Osteoblast (primary cell): ENCODE data around the gene CRAMP1. TPM values are rescaled to one million over a fixed set of nuclear protein-coding genes. Genes with fewer than 3 reads are reported as not detected.
"Not testable (repeated sequence)": the region's sequence is repeated elsewhere in the genome, so short reads cannot be mapped to it uniquely, and the experiment has no call there.

ENCODE experiments used
- DNase-seq: peaks from one replicate; pipeline ENCODE4 v3.0.0; 2011; ENCODE audit warnings: low spot score, mixed read lengths; ENCODE audit not compliant: insufficient read length; ENCODE audit errors: missing footprints
- H2AFZ ChIP-seq: 2 replicates; pipeline ENCODE4 v1.6.0; 2011; ENCODE audit warnings: mild to moderate bottlenecking, low read length
- H3K27ac ChIP-seq: 2 replicates; pipeline ENCODE4 v1.5.1; 2011; ENCODE audit warnings: mild to moderate bottlenecking, low read depth, low read length, moderate library complexity
- H3K27me3 ChIP-seq: 2 replicates; pipeline ENCODE4 v1.6.0; 2012; ENCODE audit warnings: mild to moderate bottlenecking, control low read depth, inconsistent platforms, low read length, moderate library complexity; ENCODE audit not compliant: insufficient read depth
- H3K36me3 ChIP-seq: 2 replicates; pipeline ENCODE4 v1.5.1; 2011; ENCODE audit warnings: mild to moderate bottlenecking, low read length, control low read depth, moderate library complexity; ENCODE audit not compliant: insufficient read depth
- H3K4me1 ChIP-seq: 2 replicates; pipeline ENCODE4 v1.5.1; 2011; ENCODE audit warnings: mild to moderate bottlenecking, low read length, control low read depth, moderate library complexity; ENCODE audit not compliant: insufficient read depth
- H3K4me2 ChIP-seq: 2 replicates; pipeline ENCODE4 v1.6.0; 2011; ENCODE audit warnings: mild to moderate bottlenecking, low read length; ENCODE audit not compliant: insufficient read depth
- H3K4me3 ChIP-seq: fragments of 200-600 bp; sonication (generic); 3 replicates; pipeline ENCODE4 v1.5.1; 2012; ENCODE audit warnings: mild to moderate bottlenecking, low read length, inconsistent platforms; ENCODE audit not compliant: insufficient read depth
- H3K79me2 ChIP-seq: 2 replicates; pipeline ENCODE4 v1.6.0; 2012; ENCODE audit warnings: mild to moderate bottlenecking, low read length, control low read depth, inconsistent platforms; ENCODE audit not compliant: insufficient read depth
- H3K9me3 ChIP-seq: 2 replicates; pipeline ENCODE4 v1.5.1; 2011; ENCODE audit warnings: low read depth, low read length, control low read depth
- H4K20me1 ChIP-seq: 2 replicates; pipeline ENCODE4 v1.6.0; 2012; ENCODE audit warnings: mild to moderate bottlenecking, low read length, control low read depth; ENCODE audit not compliant: insufficient read depth
- CTCF ChIP-seq: IDR thresholded peaks from 2 replicates; pipeline ENCODE4 v1.5.1; 2011; ENCODE audit warnings: mild to moderate bottlenecking, low read depth, low read length, moderate library complexity; ENCODE audit errors: extremely low read depth
- total RNA-seq: library from RNA; depleted of rRNA; stranded (reverse); fragments of >200 nt; gene quantifications from 2 replicates; pipeline ENCODE4 v1.2.3, GENCODE V29; 2012

The CRAMP1 gene
- total RNA-seq, 1 donor = 11.2 TPM

GRCh38 chr16:1590930-1591705 is 21.0 kb upstream of the CRAMP1 start:
- Histone ChIP-seq H3K36me3 (peaks cover 13% of the 10 kb centered on the region), H3K27ac (no peak overlapping the region), H3K4me3 (no peak overlapping the region), H3K4me2 (no peak overlapping the region), H3K79me2 (no peaks in the 10 kb centered on the region), H3K9me3 (no peaks in the 10 kb centered on the region), H2AFZ (no peak overlapping the region), H3K4me1 (no peaks in the 10 kb centered on the region), H4K20me1 (no peaks in the 10 kb centered on the region), H3K27me3 (no peaks in the 10 kb centered on the region)
- no peak for TF ChIP-seq CTCF
- DNase-seq = peak; percentile 52

GRCh38 chr16:1592446-1592845 is 19.7 kb upstream of the CRAMP1 start:
- DNase-seq = peak; percentile 62
- Histone ChIP-seq H3K4me2 (no peak overlapping the region), H3K79me2 (no peaks in the 10 kb centered on the region), H3K27me3 (no peaks in the 10 kb centered on the region), H3K4me3 (no peak overlapping the region), H3K4me1 (no peaks in the 10 kb centered on the region), H2AFZ (no peak overlapping the region), H3K36me3 (peaks cover 9% of the 10 kb centered on the region), H3K9me3 (no peaks in the 10 kb centered on the region), H3K27ac (no peak overlapping the region), H4K20me1 (no peaks in the 10 kb centered on the region)
- TF ChIP-seq CTCF = no peak

- DNase-seq, H2AFZ ChIP-seq, H3K9me3 ChIP-seq, H3K4me1 ChIP-seq, H3K79me2 ChIP-seq, H3K4me2 ChIP-seq, H3K4me3 ChIP-seq, H3K27me3 ChIP-seq, H3K36me3 ChIP-seq, H3K27ac ChIP-seq, H4K20me1 ChIP-seq: not testable (repeated sequence)
These were observed 16.6 kb upstream of the CRAMP1 start for GRCh38 chr16:1595511-1595910.

- H3K9me3 ChIP-seq = no peaks in the 10 kb centered on the region
- peaks cover 6% of the 10 kb centered on the region for H3K36me3 ChIP-seq
- no peak overlapping the region for H3K4me3 ChIP-seq
- H3K79me2 ChIP-seq = no peaks in the 10 kb centered on the region
- DNase-seq = peak; percentile 6
- H3K27ac ChIP-seq = no peak overlapping the region
- no peaks in the 10 kb centered on the region for H3K27me3 ChIP-seq
- H3K4me2 ChIP-seq = no peak overlapping the region
- H3K4me1 ChIP-seq = no peaks in the 10 kb centered on the region
- H4K20me1 ChIP-seq = no peaks in the 10 kb centered on the region
- no peak for TF ChIP-seq CTCF
- no peak overlapping the region for H2AFZ ChIP-seq
These were observed 15.6 kb upstream of the CRAMP1 start for GRCh38 chr16:1596516-1596915.
